SH-SY5Y (cell line): ENCODE data around the gene UNC80.

ENCODE experiments used
- GATA2 ChIP-seq: IDR thresholded peaks from 2 replicates; pipeline ENCODE4 v1.6.1; 2011; ENCODE audit warnings: mild to moderate bottlenecking, low read depth, low read length
- GATA3 ChIP-seq: IDR thresholded peaks from 2 replicates; pipeline ENCODE4 v1.6.1; 2011; ENCODE audit warnings: low read depth, mild to moderate bottlenecking, low read length, moderate library complexity

UNC80 gene

DNA sequence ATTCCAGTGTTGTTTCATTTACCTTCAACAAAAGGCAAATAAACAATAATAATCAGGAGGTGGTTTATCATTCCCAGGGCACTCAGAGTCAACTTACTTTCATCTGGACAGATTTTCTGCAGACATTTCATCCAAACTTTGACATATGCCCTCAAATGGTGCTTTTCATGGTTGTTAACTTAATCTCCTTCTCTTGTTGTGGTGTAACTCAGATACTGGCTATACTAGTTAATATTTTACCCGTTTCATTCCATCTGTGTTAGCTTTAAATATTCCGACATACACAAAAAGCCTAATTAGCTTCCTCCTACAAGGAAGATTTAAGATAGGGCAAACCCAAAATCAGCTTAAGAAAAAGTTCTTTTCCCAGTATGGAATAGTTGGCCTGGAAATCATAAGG is 186.4 kb downstream of the UNC80 start:
- TF ChIP-seq GATA3 (no peak), GATA2 (no peak)

DNA sequence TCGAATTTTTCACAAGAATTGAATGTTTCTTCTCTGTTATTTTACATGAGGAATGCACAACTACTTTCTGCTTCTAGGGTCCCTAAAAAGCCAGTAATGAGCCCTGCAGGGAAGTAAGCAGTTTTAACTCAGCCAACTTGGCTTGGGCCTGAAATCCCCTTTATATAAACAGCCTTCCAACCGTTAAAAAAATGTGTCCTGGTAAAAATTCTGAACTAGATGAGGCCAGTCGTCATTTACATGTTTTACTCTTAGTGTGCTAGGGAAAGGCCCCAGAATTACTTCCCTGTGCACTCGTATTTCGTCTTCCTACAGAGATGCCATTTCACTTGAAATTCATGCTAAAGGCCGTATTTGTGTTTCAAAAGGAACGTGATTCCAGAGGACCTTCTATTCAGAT is 188.4 kb downstream of the UNC80 start:
- TF ChIP-seq GATA3 (no peak), GATA2 (no peak)

DNA sequence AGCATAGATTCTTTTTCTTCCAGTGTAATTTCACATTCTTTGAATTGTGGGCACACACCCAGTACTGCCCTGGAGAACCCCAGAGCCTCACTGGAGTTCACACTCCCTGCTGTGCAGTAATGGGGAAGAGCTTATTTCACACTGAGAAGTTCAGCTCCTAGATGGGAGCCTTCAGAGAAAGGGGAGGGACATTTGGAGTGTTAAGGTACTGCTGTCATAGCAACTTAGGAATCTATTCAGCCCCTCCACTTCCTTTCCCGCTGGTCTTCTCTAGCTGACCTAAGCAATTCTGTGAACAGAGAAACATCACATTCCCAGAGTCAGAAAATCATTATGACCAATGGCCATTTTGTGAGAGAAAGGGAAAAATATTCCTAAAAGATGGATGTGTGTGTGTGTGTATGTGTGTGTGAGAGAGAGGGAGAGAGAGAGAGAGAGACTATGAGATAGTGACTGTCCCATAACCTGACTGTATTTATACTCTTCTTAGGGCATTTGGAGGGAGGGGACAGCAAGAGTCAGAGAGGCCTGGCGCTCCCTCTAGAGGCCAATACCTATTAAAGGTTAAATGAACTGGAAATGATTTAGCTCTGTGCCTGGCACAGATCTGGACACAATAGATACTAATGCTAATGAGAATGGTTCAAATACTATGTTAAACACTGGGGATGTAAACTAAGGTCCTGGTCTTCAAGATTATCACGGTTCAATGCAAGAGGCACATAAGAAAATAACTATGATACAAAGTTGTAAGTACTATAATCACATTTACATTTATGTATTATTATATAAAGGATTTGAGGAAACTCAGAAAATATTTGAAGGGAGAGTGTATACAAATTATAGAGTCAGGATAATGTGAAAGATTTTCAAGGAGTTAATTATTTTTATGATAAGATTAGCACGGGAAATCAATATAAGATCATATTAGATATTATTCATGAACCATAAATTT is 189.3 kb downstream of the UNC80 start:
- no peak for TF ChIP-seq GATA3
- TF ChIP-seq GATA2: no peak

DNA sequence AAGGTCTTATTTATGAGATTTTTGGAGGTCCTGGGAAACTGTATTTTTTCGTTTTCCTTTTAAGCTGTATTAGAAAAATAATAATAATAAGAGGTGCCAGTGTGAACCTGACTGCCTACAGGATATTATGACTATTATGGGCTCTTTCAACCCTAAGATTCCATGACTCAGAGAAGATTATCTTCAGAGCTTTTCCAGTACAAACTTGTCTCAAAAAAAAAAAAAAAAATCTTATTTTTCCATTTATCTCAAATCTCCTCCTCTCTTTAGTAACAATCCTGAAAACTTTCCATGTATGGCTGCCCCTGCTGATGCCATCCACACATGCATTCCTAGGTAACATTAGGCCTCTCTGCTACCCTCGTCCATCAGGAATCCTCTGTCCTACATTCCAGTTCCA is 194.1 kb downstream of the UNC80 start:
- TF ChIP-seq GATA2 (no peak), GATA3 (no peak)

DNA sequence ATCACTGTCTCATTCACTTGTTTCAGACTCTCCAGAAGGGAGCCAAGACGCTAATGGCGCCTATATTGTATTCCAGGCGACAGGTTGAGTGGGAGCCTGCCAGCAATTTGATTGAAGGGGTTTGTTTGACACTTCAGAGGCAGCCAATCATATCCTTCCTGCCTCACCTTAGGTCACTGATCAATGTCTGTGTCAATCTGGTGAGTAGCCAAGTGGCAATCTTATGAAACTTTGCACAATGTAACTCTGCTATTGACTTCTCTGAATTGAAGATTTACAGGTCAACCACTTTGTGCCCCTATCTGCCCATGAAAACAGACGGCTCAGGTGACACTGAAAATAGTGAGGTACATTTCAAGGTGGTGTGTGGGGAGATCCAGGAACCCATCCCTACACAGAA is 198.1 kb downstream of the UNC80 start:
- no peak for TF ChIP-seq GATA3
- TF ChIP-seq GATA2: no peak

DNA sequence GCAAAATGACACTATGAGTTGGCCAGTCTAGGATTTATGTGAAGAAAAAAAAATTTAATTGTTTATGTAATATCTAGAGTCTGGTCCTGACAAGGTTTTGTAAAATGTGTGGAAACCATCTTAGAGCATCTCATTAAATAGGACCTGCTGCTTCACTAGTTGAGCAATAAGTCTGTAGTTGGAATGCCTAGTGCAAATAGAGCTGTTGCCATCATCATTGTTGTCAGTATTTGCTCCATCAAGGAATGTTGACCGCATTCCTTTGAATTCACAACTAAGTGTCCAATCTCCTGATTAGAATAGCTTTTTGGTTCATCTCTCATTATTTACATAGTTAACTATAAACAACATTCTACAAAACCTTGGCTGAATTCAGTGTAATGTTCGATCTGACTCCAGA is 198.6 kb downstream of the UNC80 start:
- no peak for TF ChIP-seq GATA3
- no peak for TF ChIP-seq GATA2

DNA sequence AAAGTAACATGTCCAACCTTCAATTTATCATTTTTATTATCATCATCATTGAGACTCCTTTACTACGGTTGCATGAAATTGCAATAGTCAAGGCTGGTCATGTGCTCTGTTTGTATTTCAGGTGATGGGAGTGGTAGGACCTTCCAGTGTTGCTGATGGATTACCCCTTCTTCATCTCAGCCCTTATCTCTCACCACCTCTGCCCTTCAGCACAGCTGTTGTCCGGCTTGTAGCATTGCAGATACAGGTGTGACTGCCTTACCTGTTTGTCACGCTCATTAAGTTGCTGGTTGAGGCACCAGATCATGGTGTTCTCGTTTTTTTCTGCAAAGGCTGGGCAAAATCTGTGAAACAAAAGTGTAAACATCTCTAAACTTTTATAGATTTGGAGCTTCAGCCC is 199.1 kb downstream of the UNC80 start:
- TF ChIP-seq GATA3: no peak
- TF ChIP-seq GATA2: no peak

DNA sequence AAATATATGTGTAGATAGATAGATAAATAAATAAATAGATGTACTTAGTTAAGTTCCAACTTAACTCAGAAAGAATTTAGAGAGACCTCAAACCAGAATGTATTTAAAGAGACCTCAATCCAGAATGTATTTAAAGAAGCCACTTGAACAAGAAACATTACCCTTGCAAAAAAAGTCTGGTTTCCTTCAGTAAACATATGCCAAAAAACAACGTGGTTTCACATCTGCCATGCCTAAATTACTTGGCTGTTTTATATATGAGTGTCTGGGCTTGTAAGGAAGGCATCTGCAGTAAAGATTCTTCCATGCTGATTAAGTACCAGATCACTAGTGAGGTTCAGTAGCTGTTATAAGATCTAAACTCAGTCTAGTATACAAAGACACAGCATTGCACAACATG is 201.7 kb downstream of the UNC80 start:
- TF ChIP-seq GATA2 (no peak), GATA3 (no peak)

DNA sequence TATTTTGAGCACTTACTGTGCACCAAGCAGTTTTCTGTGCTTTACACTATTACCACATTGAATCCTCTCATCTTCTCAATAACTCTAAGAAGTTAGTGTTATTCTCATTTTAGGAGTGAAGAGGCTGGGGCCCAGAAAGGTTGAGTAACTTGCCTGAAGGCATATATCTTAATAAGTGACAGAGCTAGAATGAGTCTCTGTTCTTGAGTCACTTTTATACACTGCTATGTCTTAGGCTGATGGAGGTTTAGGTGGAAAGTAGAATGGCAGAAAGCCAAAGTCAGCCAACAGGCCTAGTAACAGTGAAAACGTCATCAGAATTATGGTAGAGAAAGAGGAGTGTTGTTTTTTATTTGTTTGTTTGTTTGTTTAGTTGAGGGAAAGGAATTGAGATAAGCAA is 202.9 kb downstream of the UNC80 start:
- no peak for TF ChIP-seq GATA3
- no peak for TF ChIP-seq GATA2

DNA sequence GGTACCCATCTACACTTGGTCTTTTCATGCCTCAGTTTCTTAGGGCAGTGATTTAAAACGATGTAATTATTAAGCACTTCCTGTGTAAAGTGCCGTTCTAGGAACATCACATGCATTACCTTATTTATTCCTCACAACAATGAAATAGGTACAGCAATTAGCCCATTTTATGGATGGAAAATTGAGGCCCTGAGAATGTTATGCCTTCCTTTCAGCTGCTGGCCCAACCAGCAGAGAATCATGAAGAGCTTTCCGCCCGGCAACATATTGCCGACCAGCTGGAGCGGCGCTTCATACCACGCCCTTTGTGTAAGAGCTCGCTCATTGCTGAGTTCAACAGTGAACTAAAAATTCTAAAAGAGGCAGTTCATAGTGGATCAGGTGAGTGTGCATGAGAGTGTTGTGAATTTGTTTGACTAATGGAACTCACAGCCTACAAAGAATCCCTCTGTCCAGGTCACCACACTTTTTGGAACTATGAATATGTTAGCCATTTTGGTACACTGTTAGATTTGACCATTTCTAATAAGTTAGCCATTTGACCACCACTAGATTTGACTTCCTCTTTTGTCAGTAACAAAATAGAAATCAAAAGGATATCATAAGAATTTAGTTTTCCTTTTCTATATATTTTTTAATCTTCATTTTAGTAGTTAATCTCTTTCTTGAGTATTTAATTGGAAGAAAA is 205.2 kb downstream of the UNC80 start:
- TF ChIP-seq GATA3 (no peak), GATA2 (no peak)

DNA sequence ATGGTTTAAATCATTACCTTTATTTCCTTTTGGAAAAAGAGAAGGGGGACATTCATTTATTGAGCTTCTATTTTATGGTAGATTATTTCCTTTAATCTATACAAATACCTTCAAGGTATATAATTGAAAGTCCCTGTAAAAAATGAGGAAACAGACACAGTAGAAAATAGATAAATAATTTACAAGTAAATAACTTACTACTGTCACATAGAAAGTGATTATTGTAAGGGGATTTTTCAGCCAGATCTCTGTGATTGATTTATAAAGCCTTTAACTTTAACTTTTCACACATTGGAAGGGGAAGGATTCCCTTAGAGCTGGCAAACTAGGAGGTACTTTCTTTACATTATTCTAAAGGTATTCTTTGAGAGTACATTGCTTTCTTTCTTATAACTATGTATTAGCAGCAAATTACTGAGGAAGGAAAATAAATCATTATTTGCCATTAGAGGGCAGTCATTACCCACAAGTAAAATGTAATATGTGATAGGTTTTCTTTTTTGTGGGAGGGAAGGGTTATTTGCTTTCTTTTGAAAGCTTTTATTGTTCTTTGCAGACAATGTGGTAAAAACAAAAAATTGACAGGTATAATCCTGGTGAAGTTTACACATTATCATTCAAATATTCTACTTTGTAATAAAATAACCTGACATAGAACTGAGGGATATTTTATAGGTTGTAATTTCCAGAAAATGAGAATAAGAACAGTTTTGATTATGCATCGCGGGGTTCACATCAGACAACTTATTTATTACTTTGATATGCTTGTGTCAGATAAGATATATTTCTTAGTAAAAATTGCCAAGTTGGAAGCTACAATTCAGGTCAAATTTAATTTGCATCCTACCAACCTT is 206.0 kb downstream of the UNC80 start:
- TF ChIP-seq GATA3 (no peak), GATA2 (no peak)

DNA sequence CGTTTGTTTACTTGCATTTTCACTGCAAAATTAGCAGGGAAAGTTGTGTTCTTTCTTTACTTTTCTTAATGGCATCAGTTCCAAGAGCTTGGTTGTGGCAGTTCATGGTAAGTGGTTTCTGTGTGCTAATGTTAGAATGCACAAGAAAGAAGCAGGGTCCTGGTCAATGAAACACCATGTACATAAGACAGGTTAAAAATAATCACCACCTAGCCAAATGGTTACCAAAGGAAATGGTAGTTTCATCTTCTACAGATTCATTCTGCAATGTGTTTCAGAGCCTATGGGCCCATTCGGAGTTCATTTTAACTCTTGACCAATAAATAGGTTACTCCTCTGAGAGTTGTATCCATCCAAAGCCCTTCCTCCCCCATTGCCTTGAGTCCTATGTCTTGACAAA is 212.7 kb downstream of the UNC80 start:
- TF ChIP-seq GATA2 (no peak), GATA3 (no peak)

DNA sequence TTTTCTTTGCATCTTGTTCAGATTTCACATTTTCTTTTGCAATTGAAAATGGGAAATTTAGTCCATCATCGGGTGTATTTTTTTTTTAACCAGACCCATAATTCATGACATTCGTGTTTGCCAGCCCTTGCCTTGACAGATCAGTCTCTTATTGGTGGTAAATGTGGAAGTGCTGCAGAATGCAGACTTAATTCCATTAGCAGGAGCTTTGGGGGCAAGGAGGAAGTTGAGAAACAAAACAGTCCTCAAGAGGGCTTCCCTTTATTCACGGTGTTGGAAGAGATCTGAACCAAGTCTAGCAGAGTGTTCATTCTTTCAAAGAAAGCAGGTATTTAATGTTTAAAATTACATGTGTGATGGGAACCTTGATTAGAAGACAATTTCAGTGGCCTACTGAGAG is 214.2 kb downstream of the UNC80 start:
- no peak for TF ChIP-seq GATA2
- TF ChIP-seq GATA3: no peak

DNA sequence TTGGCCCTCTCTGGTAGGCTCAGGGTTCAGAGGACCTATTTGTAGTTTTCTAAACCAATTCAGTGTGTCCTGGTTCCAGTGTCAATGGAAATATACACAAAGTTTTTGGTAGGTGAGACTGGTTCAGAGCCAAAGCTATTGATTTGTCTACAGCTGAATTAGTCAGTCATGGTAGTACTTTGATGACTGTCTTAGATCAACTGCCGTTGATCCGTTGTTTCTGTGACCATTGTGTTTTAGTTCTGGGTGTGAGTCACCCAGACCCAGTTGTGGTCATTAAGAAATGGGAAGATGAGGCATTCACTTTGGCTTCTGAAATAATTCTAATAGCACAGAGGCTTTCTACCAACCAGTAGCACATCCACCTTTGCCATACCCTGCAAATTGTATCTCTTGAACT is 214.8 kb downstream of the UNC80 start:
- TF ChIP-seq GATA3 (no peak), GATA2 (no peak)
